Glomerular endothelial cell (primary cell): ENCODE measurements around the gene PTPRF. TPM values are rescaled to one million over a fixed set of nuclear protein-coding genes. Genes with fewer than 3 reads are reported as not detected.
"Not testable (repeated sequence)": the region's sequence is repeated elsewhere in the genome, so short reads cannot be mapped to it uniquely, and the experiment has no call there.

Source experiments
- DNase-seq: peaks from one replicate; pipeline ENCODE4 v3.0.0-alpha.2; 2011; ENCODE audit warnings: low read depth, low spot score; ENCODE audit errors: extremely low read depth
- total RNA-seq: library from RNA; depleted of rRNA; stranded (reverse); fragments of >200 nt; gene quantifications from 2 replicates; pipeline ENCODE4 v1.2.3, GENCODE V29; 2015

The PTPRF gene
- total RNA-seq, 1 donor from 2014 or later, result 345 TPM

DNA sequence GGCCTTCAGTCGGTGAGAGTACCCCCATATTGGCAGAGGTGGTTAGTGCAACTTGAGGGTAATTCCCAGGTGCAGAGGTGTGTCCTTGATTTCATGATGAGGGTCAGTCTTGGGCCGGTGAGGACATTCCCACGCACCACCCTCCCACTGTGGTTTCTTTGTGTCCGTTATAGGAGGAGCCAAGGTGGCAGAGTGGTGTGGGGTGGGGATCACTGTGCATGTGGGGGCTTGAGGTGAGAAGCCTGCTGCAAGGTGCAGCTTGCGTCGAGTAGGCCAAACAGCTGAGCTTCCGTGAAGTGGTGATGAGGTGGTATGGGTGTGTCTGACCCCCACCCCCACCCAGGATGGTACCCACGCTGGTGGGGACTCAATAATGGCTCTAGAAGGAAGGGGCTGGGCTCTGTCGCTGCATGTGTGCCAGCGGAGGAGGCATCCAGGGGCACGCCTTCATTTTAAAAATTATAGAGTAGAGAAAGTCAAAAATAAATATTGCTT, 6.2 kb downstream of the PTPRF start:
- DNase-seq, result no peak

GRCh38 chr1:43537423-43538142, 6.9 kb downstream of the PTPRF start:
- no peak for DNase-seq

- DNase-seq, result no peak
These were observed 7.4 kb downstream of the PTPRF start for GRCh38 chr1:43538143-43538487.

- no peak for DNase-seq
These were observed 8.3 kb downstream of the PTPRF start for GRCh38 chr1:43538969-43539368.

DNA sequence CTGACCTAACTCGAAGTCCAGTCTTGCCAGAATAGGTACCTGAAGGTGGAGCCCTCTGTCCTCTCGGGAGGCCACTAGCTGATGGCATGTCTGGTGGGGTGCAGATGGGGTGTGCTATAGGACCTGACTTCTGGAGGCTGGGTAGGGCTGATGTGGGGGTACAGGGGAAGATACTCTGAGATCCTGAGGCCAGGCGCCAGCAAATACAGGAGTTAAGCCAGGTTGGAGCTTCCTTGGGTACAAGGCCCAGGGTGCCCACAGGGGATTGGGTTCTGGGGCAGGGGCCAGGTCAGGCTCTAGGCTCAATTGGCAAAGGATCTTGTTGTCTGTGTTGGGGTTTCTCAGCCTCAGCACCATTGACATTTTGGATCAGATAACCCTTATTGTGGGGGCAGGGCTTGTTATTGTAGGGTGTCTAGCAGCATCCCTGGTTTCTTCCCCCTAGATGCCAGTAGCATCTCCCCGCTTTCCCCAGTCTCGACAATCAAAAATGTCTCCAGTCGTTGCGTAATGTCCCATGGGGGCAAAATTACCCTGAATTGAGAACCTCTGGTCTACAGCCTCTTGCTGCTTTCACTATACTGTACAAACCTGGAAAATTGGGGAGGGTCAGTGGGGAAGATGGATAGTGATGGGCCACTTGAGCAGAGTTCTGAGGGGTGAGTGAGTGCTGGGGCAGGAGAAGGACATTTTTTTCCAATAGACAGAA, 9.2 kb downstream of the PTPRF start:
- no peak for DNase-seq

DNA sequence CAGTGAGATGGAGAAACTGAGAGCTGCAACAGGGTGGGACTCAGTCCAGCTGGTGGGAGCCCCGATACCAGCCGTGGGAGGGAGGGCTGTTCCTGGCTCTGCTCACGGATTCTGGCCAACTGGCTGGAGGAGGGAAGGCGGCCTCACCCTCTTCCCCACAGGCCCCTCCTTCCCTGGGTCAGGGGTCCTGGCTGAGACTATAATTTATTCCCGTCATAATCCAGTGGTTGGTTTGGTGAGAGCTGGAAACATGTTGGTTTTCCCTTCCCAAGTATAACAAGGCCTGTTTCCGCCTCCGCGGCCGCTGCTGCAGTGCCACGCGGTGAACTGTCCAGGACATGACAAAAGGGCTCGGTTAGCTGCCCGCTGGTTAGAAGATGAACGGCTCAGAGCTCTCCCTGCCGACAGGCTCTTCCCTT, 10.0 kb downstream of the PTPRF start:
- no peak for DNase-seq

GRCh38 chr1:43541141-43541540, 10.5 kb downstream of the PTPRF start:
- DNase-seq, result no peak

- DNase-seq, result no peak
These were observed 11.2 kb downstream of the PTPRF start for GRCh38 chr1:43541721-43542401.

DNA sequence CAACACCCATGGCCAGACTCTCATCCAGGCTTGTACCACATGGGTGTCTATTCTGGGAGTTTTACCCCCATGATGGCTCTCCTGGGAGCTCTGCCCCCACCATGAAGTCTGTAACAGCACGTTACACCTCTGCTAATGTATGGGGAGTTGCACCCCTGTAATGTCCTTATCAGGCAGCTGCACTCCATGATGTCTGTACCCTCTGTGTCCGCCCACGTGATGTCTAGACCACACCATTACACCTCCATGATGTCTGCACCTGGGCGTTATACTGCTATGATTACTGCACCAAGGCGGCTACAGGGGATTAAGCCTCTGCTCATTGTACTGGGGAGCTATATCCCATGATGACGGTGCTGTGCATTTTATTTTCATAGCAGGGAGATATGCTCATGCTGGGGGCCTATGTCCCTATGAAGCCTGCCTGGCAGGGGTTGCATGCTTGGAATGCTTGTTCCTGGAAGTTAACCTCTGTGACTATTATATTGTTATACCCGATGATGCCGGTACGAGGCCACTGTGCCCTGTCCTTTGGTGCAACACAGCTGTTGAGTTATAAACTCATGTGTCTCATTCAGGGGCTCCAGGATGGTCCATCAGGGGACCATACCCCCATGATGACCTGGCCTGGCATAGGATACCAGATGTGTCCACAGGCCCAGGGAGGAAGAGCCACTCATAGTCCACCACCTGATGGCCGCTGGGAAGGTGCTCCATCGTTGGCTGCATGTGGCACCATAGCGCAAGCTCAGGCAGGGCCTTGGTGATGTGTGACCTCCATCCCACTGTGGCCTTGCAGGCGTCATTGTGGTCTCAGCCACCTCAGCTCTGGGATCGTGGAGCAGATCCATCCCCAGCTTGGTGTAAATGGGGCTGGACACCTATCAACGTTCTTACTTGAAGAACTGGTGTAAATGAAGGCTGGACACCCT, 12.1 kb downstream of the PTPRF start:
- no peak for DNase-seq

DNA sequence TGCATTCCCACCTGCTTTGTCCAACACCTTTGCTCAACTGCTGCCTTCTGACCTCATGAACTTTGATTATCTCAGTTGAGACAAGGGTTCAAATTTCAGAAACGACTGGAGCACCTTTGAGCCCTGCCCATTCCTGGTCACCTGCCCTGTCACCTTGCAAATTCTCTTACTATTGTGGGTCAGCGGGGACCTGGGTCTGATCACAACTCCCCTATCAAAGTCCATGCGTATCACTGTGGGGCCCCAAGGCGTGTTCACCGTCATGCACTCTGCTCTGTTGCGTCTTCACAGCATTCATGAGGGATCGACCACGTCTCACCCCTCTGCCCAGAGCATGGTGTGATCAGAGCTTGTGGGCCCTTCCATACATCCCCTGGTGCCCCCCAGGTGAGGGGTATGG, 12.9 kb downstream of the PTPRF start:
- no peak for DNase-seq

DNA sequence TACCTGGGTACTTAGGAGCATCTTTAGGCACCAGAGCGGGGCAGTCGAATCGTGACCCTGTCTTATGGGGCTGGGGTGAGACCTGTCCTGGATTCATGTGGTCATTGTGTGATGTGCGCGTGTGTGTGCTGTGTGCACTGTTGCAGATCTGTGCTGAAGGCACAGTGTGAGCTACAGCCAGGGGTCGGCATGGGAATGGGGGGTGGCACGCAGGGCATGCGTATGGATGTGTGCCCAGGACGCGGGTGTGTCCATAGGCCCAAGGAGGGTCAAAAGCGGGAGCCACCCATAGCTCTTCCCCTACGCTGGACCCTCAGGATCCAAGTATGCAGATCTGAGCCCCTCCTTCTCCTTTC, 14.6 kb downstream of the PTPRF start:
- no peak for DNase-seq

DNA sequence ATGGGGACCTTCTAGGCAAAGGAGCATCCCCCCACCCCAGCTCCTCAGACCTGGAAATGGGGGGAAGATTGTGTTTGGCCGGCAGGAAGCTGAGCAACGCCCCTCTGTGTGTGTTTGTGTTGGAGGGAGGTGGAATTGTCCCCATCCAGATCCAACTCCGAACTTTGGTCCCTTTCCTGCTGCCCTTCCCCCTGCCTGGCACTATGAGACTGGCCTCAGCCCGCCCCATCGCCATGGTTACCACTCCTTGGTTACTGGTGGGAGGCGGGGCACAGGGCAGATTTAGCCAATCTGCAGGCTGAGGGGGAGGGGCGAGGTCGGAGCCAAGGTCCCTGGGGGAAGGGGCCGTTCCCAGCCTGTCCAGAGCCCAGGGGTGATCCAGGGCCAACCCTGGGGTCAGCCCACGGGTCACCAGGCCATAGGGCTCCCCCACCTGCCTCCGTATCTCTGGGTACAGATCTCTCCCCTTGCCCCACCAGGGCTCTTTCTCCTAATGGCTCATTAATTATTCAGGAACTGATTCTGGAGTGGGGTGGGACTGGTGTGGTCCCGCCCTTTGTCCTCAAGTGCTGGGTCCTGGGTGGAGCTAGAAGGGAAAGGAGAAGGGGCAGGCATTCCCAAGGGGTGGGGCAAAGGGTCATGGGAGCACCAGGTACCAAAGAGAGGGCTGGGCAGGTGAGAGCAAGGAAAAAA, 15.2 kb downstream of the PTPRF start:
- DNase-seq, result no peak

DNA sequence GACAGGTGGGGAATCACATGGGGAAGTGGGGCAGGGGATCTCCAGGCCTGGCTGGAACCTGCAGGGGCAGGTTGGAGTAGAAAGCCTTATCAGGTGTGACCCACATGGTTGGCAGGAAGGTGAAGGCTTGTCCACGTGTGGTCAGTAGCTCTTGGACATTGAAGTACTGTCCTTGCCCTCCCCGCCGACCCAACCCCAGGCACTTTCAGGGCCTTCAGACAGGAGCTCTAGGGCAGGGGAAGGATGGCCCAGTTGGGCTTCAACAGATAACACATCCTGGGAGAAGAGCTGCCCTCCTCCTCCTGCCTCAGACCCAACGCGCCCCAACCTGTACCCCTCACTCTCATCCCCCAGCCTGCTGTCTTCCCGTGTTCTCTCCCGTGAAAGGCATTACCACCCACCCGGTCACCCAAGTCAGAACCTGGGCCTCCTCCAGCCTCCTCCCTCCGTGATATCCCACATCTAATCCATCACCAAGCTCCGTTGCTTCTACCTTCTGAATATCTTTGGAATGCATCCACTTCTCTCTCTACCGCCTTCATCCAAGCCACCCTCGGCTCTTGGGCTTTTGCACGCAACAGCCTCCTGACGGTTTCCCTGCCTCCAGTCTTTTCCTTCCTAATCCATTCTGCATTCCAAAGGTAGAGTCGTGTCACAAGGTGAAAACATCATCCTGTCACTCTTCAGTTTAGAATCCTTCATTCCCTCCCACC, 15.9 kb downstream of the PTPRF start:
- no peak for DNase-seq

DNA sequence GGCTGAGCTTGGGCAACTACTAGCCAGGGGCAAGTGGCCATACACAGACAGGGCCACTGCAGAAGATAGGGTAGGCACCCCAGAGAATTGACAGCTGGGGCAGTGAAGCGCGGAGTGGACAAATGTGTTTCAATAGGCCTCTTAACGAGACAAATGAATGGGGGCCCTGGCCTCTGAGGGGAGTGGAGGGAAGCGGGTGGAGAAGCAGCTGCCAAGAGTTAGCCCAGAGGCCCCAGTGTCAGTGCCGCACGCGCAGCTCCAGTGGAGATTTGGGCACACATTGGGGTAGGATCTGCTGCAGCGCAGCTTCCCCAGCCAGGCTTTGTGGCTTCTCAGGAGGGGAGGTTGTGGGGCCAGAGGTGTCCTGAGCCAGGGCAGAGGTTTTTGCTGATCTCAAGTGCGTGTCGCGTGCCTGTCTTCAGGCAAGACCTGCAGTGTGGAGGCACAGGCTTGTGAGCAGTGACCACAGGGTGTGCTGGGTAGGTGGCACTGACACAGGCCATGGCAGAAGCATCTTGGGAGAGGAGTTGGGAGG, 16.9 kb downstream of the PTPRF start:
- no peak for DNase-seq

GRCh38 chr1:43548285-43549271, 17.9 kb downstream of the PTPRF start:
- no peak for DNase-seq

DNA sequence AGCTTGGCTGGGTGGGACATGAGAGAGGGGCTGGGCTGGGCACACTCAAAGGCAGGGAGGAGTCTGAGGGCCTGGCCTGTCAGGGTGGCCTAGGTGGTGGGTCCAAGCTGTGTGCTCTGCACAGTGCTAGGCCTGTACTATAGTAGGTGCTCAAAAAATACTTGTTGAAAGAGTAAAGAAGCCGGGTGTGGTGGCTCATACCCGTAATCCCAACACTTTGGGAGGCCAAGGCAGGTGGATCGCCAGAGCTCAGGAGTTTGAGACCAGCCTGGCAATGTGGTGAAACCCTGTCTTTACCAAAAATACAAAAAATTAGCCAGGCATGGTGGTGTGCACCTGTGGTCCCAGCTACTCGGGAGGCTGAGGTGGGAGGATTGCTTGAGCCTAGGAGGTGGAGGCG, 18.7 kb downstream of the PTPRF start:
- not testable (repeated sequence) for DNase-seq

DNA sequence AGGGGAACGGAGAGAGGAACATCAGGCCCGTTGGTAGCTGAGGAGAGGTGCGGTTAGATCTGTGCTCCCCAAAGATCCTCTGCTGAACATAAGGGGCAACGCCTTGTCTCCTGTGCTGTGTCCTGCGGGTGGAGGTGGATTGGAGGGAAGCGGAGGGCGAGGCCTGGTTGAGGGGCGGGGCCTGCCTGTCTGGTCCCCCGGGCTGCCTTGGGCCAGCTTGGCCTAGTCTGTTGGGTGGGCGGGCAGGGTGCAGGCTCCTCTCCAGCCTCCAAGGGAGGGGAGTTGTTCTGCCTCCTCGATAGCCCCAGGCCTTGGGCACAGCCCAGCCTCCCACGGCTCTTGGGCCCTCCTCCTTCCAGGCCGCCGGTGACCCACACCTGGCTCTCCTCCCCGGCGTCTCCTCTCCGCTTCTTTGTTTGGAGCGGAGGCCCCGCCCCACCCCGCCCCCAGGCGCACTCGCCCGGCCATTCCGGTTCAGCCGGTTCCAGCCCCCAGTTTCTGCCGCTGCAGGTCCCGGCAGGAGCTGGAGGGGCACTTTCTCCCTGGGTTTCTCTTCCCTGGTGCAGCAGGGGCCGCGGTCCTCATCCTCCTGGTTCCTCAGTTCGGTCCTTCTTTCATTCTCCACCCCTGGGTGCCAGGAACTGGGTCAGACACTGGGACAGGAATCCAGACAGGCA, 19.4 kb downstream of the PTPRF start:
- DNase-seq, result no peak
